Fibroblast of the conjunctiva (primary cell): ENCODE results near the gene PHYH.
"Not testable (repeated sequence)": the region's sequence is repeated elsewhere in the genome, so short reads cannot be mapped to it uniquely, and the experiment has no call there.

Source experiments
- DNase-seq: peaks from one replicate; pipeline ENCODE4 v3.0.0-alpha.2; 2010; ENCODE audit warnings: low read depth

Gene PHYH

GRCh38 chr10:13321576-13321975 lies 21.7 kb upstream of the PHYH start:
- DNase-seq, result no peak

GRCh38 chr10:13319166-13319565 lies 19.3 kb upstream of the PHYH start:
- no peak for DNase-seq

- no peak for DNase-seq
Observed at GRCh38 chr10:13317474-13317873, 17.6 kb upstream of the PHYH start.

GRCh38 chr10:13316635-13317311 lies 16.9 kb upstream of the PHYH start:
- DNase-seq, result no peak

GRCh38 chr10:13315361-13315760 lies 15.5 kb upstream of the PHYH start:
- no peak for DNase-seq

- no peak for DNase-seq
Observed at GRCh38 chr10:13311177-13311575, 11.3 kb upstream of the PHYH start.

GRCh38 chr10:13310518-13311176 lies 10.8 kb upstream of the PHYH start:
- DNase-seq, result no peak

GRCh38 chr10:13309792-13310191 lies 9.9 kb upstream of the PHYH start:
- no peak for DNase-seq

GRCh38 chr10:13308096-13308495 lies 8.2 kb upstream of the PHYH start:
- DNase-seq, result no peak

GRCh38 chr10:13306103-13306502 lies 6.2 kb upstream of the PHYH start:
- DNase-seq, result no peak

- no peak for DNase-seq
Observed at GRCh38 chr10:13302821-13303555, 3.1 kb upstream of the PHYH start.

GRCh38 chr10:13298748-13299436 lies 972 bp downstream of the PHYH start:
- DNase-seq, result no peak

GRCh38 chr10:13296476-13296875 lies 3.4 kb downstream of the PHYH start:
- no peak for DNase-seq

GRCh38 chr10:13294784-13295183 lies 5.1 kb downstream of the PHYH start:
- no peak for DNase-seq

GRCh38 chr10:13291821-13292773 lies 7.8 kb downstream of the PHYH start:
- DNase-seq, result no peak

GRCh38 chr10:13291061-13291460 lies 8.8 kb downstream of the PHYH start:
- no peak for DNase-seq

- DNase-seq, result no peak
Observed at GRCh38 chr10:13284050-13284449, 15.8 kb downstream of the PHYH start.

- not testable (repeated sequence) for DNase-seq
Observed at GRCh38 chr10:13282348-13282747, 17.5 kb downstream of the PHYH start.

- peak; percentile 17 for DNase-seq
Observed at GRCh38 chr10:13276749-13277365, 23.0 kb downstream of the PHYH start.

GRCh38 chr10:13276146-13276545 lies 23.7 kb downstream of the PHYH start:
- DNase-seq, result not testable (repeated sequence)

- peak; percentile 36 for DNase-seq
Observed at GRCh38 chr10:13272164-13272571, 27.7 kb downstream of the PHYH start.
